ENCODE results near the gene ARPC1A.

Gene ARPC1A

GRCh38 chr7:99371376-99371920 lies 45.8 kb downstream of the ARPC1A start:
- Histone ChIP-seq H3K36me3 (ENCODE audit: insufficient read depth, low read length) (peaks cover 25% of the 10 kb centered on the region), H3K4me2 (ENCODE audit: low read length) (no peak overlapping the region), H3K9me2 (ENCODE audit: low read depth, low read length) (no peaks in the 10 kb centered on the region), H4K20me1 (ENCODE audit: insufficient read depth, low read length) (no peaks in the 10 kb centered on the region), H3K9me3 (ENCODE audit: low read length) (no peaks in the 10 kb centered on the region), H3K79me2 (ENCODE audit: insufficient read depth, low read length) (peaks cover 5% of the 10 kb centered on the region; the same call in 1 of the 2 replicates), H3K27ac (ENCODE audit: low read depth, low read length, poor library complexity, severe bottlenecking) (no peak overlapping the region), H3K4me3 (ENCODE audit: low read depth, low read length, poor library complexity, severe bottlenecking) (no peak overlapping the region), H2AFZ (ENCODE audit: low read length) (no peak overlapping the region), H3K9ac (ENCODE audit: low read length) (no peak overlapping the region), H3K27me3 (ENCODE audit: insufficient read depth, low read length) (no peaks in the 10 kb centered on the region), H3F3A (ENCODE audit: insufficient read depth, low read length) (no peaks in the 10 kb centered on the region), H3K4me1 (ENCODE audit: insufficient read depth, low read length, severe bottlenecking) (peaks cover 15% of the 10 kb centered on the region)
- TF ChIP-seq EZH2 (IDR thresholded peaks at IDR 0.05; ENCODE audit: borderline replicate concordance, low read length), result no peak
- TF ChIP-seq, protein P1, sequence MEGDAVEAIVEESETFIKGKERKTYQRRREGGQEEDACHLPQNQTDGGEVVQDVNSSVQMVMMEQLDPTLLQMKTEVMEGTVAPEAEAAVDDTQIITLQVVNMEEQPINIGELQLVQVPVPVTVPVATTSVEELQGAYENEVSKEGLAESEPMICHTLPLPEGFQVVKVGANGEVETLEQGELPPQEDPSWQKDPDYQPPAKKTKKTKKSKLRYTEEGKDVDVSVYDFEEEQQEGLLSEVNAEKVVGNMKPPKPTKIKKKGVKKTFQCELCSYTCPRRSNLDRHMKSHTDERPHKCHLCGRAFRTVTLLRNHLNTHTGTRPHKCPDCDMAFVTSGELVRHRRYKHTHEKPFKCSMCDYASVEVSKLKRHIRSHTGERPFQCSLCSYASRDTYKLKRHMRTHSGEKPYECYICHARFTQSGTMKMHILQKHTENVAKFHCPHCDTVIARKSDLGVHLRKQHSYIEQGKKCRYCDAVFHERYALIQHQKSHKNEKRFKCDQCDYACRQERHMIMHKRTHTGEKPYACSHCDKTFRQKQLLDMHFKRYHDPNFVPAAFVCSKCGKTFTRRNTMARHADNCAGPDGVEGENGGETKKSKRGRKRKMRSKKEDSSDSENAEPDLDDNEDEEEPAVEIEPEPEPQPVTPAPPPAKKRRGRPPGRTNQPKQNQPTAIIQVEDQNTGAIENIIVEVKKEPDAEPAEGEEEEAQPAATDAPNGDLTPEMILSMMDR (IDR thresholded peaks at IDR 0.05; ENCODE audit: low read length), result no peak

GRCh38 chr7:99372275-99373090 lies 46.8 kb downstream of the ARPC1A start:
- Histone ChIP-seq H3F3A (ENCODE audit: insufficient read depth, low read length) (no peaks in the 10 kb centered on the region), H3K9me3 (ENCODE audit: low read length) (no peaks in the 10 kb centered on the region), H3K27ac (ENCODE audit: low read depth, low read length, poor library complexity, severe bottlenecking) (no peak overlapping the region), H3K36me3 (ENCODE audit: insufficient read depth, low read length) (peaks cover 26% of the 10 kb centered on the region), H3K4me1 (ENCODE audit: insufficient read depth, low read length, severe bottlenecking) (peaks cover 15% of the 10 kb centered on the region), H2AFZ (ENCODE audit: low read length) (no peak overlapping the region), H3K4me2 (ENCODE audit: low read length) (no peak overlapping the region), H3K79me2 (ENCODE audit: insufficient read depth, low read length) (peaks cover 5% of the 10 kb centered on the region; the same call in 1 of the 2 replicates), H3K9ac (ENCODE audit: low read length) (no peak overlapping the region), H3K4me3 (ENCODE audit: low read depth, low read length, poor library complexity, severe bottlenecking) (no peak overlapping the region), H3K9me2 (ENCODE audit: low read depth, low read length) (no peaks in the 10 kb centered on the region), H3K27me3 (ENCODE audit: insufficient read depth, low read length) (no peaks in the 10 kb centered on the region), H4K20me1 (ENCODE audit: insufficient read depth, low read length) (no peaks in the 10 kb centered on the region)
- TF ChIP-seq, protein P1 (IDR thresholded peaks at IDR 0.05; ENCODE audit: low read length), result no peak
- no peak for TF ChIP-seq EZH2 (IDR thresholded peaks at IDR 0.05; ENCODE audit: borderline replicate concordance, low read length)

GRCh38 chr7:99373091-99374066 lies 47.7 kb downstream of the ARPC1A start:
- Histone ChIP-seq H3K27me3 (ENCODE audit: insufficient read depth, low read length) (no peaks in the 10 kb centered on the region), H3K4me2 (ENCODE audit: low read length) (peak overlapping the region; percentile 81), H3F3A (ENCODE audit: insufficient read depth, low read length) (no peaks in the 10 kb centered on the region), H3K79me2 (ENCODE audit: insufficient read depth, low read length) (peaks cover 5% of the 10 kb centered on the region; the same call in 1 of the 2 replicates), H2AFZ (ENCODE audit: low read length) (no peak overlapping the region), H3K4me3 (ENCODE audit: low read depth, low read length, poor library complexity, severe bottlenecking) (peak overlapping the region; percentile 79), H3K9me2 (ENCODE audit: low read depth, low read length) (no peaks in the 10 kb centered on the region), H3K4me1 (ENCODE audit: insufficient read depth, low read length, severe bottlenecking) (peaks cover 20% of the 10 kb centered on the region), H4K20me1 (ENCODE audit: insufficient read depth, low read length) (no peaks in the 10 kb centered on the region), H3K9me3 (ENCODE audit: low read length) (no peaks in the 10 kb centered on the region), H3K36me3 (ENCODE audit: insufficient read depth, low read length) (peaks cover 34% of the 10 kb centered on the region), H3K27ac (ENCODE audit: low read depth, low read length, poor library complexity, severe bottlenecking) (no peak overlapping the region), H3K9ac (ENCODE audit: low read length) (peak overlapping the region; percentile 76; the same call in 1 of the 2 replicates)
- TF ChIP-seq, protein P1 (IDR thresholded peaks at IDR 0.05; ENCODE audit: low read length), result no peak
- TF ChIP-seq EZH2 (IDR thresholded peaks at IDR 0.05; ENCODE audit: borderline replicate concordance, low read length), result no peak

Measured in OCI-LY1 (cell line).